CD4-positive, alpha-beta T cell treated with Interferon gamma for 1 hour (primary cell): Measurements from ENCODE around the gene MYCN.
"Not testable (repeated sequence)": the region's sequence is repeated elsewhere in the genome, so short reads cannot be mapped to it uniquely, and the experiment has no call there.

ENCODE experiments used
- DNase-seq: peaks from one replicate; pipeline ENCODE4 v3.0.0-alpha.2; 2020

The MYCN gene

GRCh38 chr2:15908371-15908770, 32.0 kb upstream of the MYCN start:
- DNase-seq = no peak

GRCh38 chr2:15909157-15909556, 31.2 kb upstream of the MYCN start:
- DNase-seq = no peak

GRCh38 chr2:15909736-15910135, 30.6 kb upstream of the MYCN start:
- DNase-seq = no peak

- DNase-seq = not testable (repeated sequence)
These were observed 29.1 kb upstream of the MYCN start for GRCh38 chr2:15911270-15911669.

- DNase-seq = no peak
These were observed 28.7 kb upstream of the MYCN start for GRCh38 chr2:15911686-15912085.

- no peak for DNase-seq
These were observed 28.1 kb upstream of the MYCN start for GRCh38 chr2:15912203-15912602.

GRCh38 chr2:15913146-15913545, 27.2 kb upstream of the MYCN start:
- DNase-seq = no peak

- DNase-seq = no peak
These were observed 25.6 kb upstream of the MYCN start for GRCh38 chr2:15914596-15915385.

- not testable (repeated sequence) for DNase-seq
These were observed 24.8 kb upstream of the MYCN start for GRCh38 chr2:15915546-15915945.

GRCh38 chr2:15916336-15916735, 24.0 kb upstream of the MYCN start:
- DNase-seq = no peak

GRCh38 chr2:15918761-15919356, 21.5 kb upstream of the MYCN start:
- DNase-seq = no peak

GRCh38 chr2:15919716-15920434, 20.5 kb upstream of the MYCN start:
- DNase-seq = no peak

GRCh38 chr2:15920696-15921095, 19.7 kb upstream of the MYCN start:
- DNase-seq = no peak

- DNase-seq = no peak
These were observed 16.8 kb upstream of the MYCN start for GRCh38 chr2:15923597-15923996.

GRCh38 chr2:15925819-15926218, 14.5 kb upstream of the MYCN start:
- DNase-seq = no peak

GRCh38 chr2:15926252-15926651, 14.1 kb upstream of the MYCN start:
- no peak for DNase-seq

- no peak for DNase-seq
These were observed 12.7 kb upstream of the MYCN start for GRCh38 chr2:15927551-15928218.

- DNase-seq = not testable (repeated sequence)
These were observed 11.3 kb upstream of the MYCN start for GRCh38 chr2:15929008-15929407.

- DNase-seq = no peak
These were observed 10.5 kb upstream of the MYCN start for GRCh38 chr2:15929861-15930260.

GRCh38 chr2:15930589-15931318, 9.6 kb upstream of the MYCN start:
- DNase-seq = no peak

- no peak for DNase-seq
These were observed 8.9 kb upstream of the MYCN start for GRCh38 chr2:15931319-15931890.

GRCh38 chr2:15931950-15932349, 8.4 kb upstream of the MYCN start:
- no peak for DNase-seq
